GM12878 (cell line): ENCODE data around the gene WNT7A.

Experiments used
- CEBPB ChIP-seq, 2 experiments: fragments of 150-350 bp in 1 of 2; IDR thresholded peaks; 2 replicates each; pipeline ENCODE4 v1.6.1; 2012 to 2014; ENCODE audit warnings: low read depth in 2 of 2, low read length in 2 of 2, borderline replicate concordance in 1 of 2, inconsistent platforms in 1 of 2
- EP300 ChIP-seq, 2 experiments: fragments of 150-350 bp in 1 of 2; IDR thresholded peaks; 2 replicates each; pipeline ENCODE4 v1.6.1; 2011 to 2012; ENCODE audit warnings: low read depth in 2 of 2, low read length in 2 of 2, borderline replicate concordance in 1 of 2, improper control_type of control experiment in 1 of 2, inconsistent platforms in 1 of 2; ENCODE audit not compliant: control insufficient read depth in 1 of 2
- POLR2AphosphoS5 ChIP-seq: IDR thresholded peaks from 2 replicates; pipeline ENCODE4 v1.6.1; 2011; ENCODE audit warnings: mild to moderate bottlenecking, low read length, inconsistent platforms
- RFX5 ChIP-seq: IDR thresholded peaks from 2 replicates; pipeline ENCODE4 v1.6.1; 2011; ENCODE audit warnings: low read depth, low read length, improper control_type of control experiment
- SIX5 ChIP-seq: IDR thresholded peaks from 2 replicates; pipeline ENCODE4 v1.6.1; 2011; ENCODE audit warnings: mild to moderate bottlenecking, low read depth, low read length, moderate library complexity; ENCODE audit not compliant: severe bottlenecking

GRCh38 chr3:13857702-13858380, 22.0 kb downstream of the WNT7A start:
- TF ChIP-seq EP300 (IDR thresholded peaks at IDR 0.05; ENCODE audit: borderline replicate concordance in 1 of 2, control insufficient read depth in 1 of 2, low read depth in 2 of 2, low read length in 2 of 2) (no peak), RFX5 (no peak), POLR2AphosphoS5 (no peak), SIX5 (no peak), CEBPB (IDR thresholded peaks at IDR 0.05; ENCODE audit: borderline replicate concordance in 1 of 2, low read depth in 2 of 2, low read length in 2 of 2) (no peak)
